ENCODE data around the gene SMCO4. TPM values are rescaled to one million over a fixed set of nuclear protein-coding genes. Genes with fewer than 3 reads are reported as not detected.

SMCO4 gene
- total RNA-seq, 4 donors from 2014 or later, result 7.1 to 28.2 (median 13.0) TPM

GRCh38 chr11:93574638-93575220, 31.5 kb upstream of the SMCO4 start:
- WGBS, 2 donors, result 75 to 79% methylated on average over 2 of the region's 2 CpGs
- no peak for DNase-seq
- H3K9me3 ChIP-seq, result peaks cover 0 to 7% (median 0%) of the 10 kb centered on the region in 3 donors
- H3K4me3 ChIP-seq, result no peak overlapping the region
- H3K27me3 ChIP-seq, result peaks cover 0 to 3% (median 0%) of the 10 kb centered on the region in 4 donors
- intact Hi-C loops (cut with DNase I), result no loop called here
- TF ChIP-seq, protein P1, sequence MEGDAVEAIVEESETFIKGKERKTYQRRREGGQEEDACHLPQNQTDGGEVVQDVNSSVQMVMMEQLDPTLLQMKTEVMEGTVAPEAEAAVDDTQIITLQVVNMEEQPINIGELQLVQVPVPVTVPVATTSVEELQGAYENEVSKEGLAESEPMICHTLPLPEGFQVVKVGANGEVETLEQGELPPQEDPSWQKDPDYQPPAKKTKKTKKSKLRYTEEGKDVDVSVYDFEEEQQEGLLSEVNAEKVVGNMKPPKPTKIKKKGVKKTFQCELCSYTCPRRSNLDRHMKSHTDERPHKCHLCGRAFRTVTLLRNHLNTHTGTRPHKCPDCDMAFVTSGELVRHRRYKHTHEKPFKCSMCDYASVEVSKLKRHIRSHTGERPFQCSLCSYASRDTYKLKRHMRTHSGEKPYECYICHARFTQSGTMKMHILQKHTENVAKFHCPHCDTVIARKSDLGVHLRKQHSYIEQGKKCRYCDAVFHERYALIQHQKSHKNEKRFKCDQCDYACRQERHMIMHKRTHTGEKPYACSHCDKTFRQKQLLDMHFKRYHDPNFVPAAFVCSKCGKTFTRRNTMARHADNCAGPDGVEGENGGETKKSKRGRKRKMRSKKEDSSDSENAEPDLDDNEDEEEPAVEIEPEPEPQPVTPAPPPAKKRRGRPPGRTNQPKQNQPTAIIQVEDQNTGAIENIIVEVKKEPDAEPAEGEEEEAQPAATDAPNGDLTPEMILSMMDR (IDR thresholded peaks at IDR 0.05), result no peak
- TF ChIP-seq POLR2A (IDR thresholded peaks at IDR 0.05), result no peak
- H3K36me3 ChIP-seq, result no peaks in the 10 kb centered on the region
- H3K27ac ChIP-seq, result no peak overlapping the region
- peaks cover 0 to 20% (median 0%) of the 10 kb centered on the region in 3 donors for H3K4me1 ChIP-seq

GRCh38 chr11:93573184-93573583, 30.0 kb upstream of the SMCO4 start:
- Histone ChIP-seq H3K9me3 (no peaks in the 10 kb centered on the region), H3K36me3 (no peaks in the 10 kb centered on the region), H3K4me1 (peaks cover 0 to 22% (median 0%) of the 10 kb centered on the region in 3 donors), H3K27ac (no peak overlapping the region), H3K4me3 (no peak overlapping the region), H3K27me3 (peaks cover 0 to 3% (median 0%) of the 10 kb centered on the region in 4 donors)
- DNase-seq, result no peak
- WGBS, 2 donors, result 71 to 82% methylated on average over 1 of the region's 1 CpG
- TF ChIP-seq, protein P1 (IDR thresholded peaks at IDR 0.05), result no peak
- TF ChIP-seq POLR2A (IDR thresholded peaks at IDR 0.05), result no peak
- intact Hi-C loops (cut with DNase I), result no loop called here

DNA sequence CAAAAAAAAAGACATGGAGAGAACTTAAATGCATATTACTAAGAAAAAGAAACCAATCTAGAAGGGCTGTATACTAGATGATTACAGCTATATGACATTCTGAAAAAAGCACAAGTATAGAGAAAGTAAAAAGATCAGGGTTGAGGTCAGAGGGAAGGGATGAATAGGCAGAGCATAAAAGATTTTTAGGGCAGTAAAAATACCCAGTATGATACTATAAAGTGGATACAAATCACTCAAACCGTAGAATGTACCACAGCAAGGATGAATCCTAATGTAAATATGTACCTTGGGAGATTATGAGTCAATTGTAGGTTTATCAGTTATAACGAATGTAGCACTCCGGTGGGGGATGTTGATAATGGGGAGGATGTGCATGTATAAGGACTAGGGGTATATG, 29.4 kb upstream of the SMCO4 start:
- no peak for DNase-seq
- Histone ChIP-seq H3K27me3 (peaks cover 0 to 3% (median 0%) of the 10 kb centered on the region in 4 donors), H3K36me3 (no peaks in the 10 kb centered on the region), H3K4me1 (peaks cover 0 to 28% (median 3%) of the 10 kb centered on the region in 3 donors), H3K4me3 (no peak overlapping the region), H3K9me3 (no peaks in the 10 kb centered on the region), H3K27ac (no peak overlapping the region)
- 67 to 77% methylated on average over 3 of the region's 3 CpGs for WGBS, 2 donors
- intact Hi-C loops (cut with DNase I), result no loop called here
- TF ChIP-seq, protein P1 (IDR thresholded peaks at IDR 0.05), result no peak
- no peak for TF ChIP-seq POLR2A (IDR thresholded peaks at IDR 0.05)

- Histone ChIP-seq H3K27ac (no peak overlapping the region), H3K9me3 (no peaks in the 10 kb centered on the region), H3K27me3 (peaks cover 0 to 3% (median 0%) of the 10 kb centered on the region in 4 donors), H3K4me1 (peaks cover 0 to 32% (median 3%) of the 10 kb centered on the region in 3 donors), H3K36me3 (no peaks in the 10 kb centered on the region), H3K4me3 (no peak overlapping the region)
- 81 to 85% methylated on average over 1 of the region's 1 CpG for WGBS, 2 donors
- no peak for DNase-seq
- no peak for TF ChIP-seq POLR2A (IDR thresholded peaks at IDR 0.05)
- TF ChIP-seq, protein P1 (IDR thresholded peaks at IDR 0.05), result no peak
- intact Hi-C loops (cut with DNase I), result no loop called here
Measured at GRCh38 chr11:93572171-93572570, 29.0 kb upstream of the SMCO4 start.

DNA sequence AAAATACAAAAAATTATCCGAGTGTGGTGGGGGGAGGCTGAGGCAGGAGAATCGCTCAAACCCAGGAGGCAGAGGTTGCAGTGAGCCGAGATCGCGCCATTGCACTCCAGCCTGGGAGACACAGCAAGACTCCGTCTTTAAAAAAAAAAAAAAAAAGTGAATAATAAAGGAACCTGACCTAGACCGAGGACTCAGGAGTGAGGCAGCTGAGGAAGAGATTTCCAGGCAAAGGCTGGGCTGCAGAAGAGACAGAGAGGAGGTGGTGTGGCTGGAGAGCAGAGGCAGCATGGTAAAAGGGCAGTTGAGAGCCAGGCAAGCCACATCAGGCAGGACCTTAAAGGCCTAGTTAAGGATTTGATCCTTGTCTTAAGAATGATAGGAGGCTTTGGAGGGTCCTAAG, 28.4 kb upstream of the SMCO4 start:
- H3K4me3 ChIP-seq, result no peak overlapping the region
- intact Hi-C loops (cut with DNase I), result no loop called here
- peaks cover 0 to 3% (median 0%) of the 10 kb centered on the region in 4 donors for H3K27me3 ChIP-seq
- no peak for TF ChIP-seq POLR2A (IDR thresholded peaks at IDR 0.05)
- TF ChIP-seq, protein P1 (IDR thresholded peaks at IDR 0.05), result no peak
- no peaks in the 10 kb centered on the region for H3K36me3 ChIP-seq
- H3K4me1 ChIP-seq, result peaks cover 0 to 34% (median 3%) of the 10 kb centered on the region in 3 donors
- no peak overlapping the region for H3K27ac ChIP-seq
- WGBS, 2 donors, result 80 to 84% methylated on average over 6 to 7 of the region's 7 CpGs
- no peaks in the 10 kb centered on the region for H3K9me3 ChIP-seq
- DNase-seq, result no peak

Measured in esophagus squamous epithelium (tissue), 5 donors.